Daoy (cell line): ENCODE data around the gene SLC38A3. TPM values are rescaled to one million over a fixed set of nuclear protein-coding genes. Genes with fewer than 3 reads are reported as not detected.
"Not testable (repeated sequence)": the region's sequence is repeated elsewhere in the genome, so short reads cannot be mapped to it uniquely, and the experiment has no call there.

ENCODE experiments used
- DNase-seq: peaks from one replicate; pipeline ENCODE4 v3.0.0-alpha.2; 2015; ENCODE audit warnings: low read depth
- total RNA-seq: library from RNA; depleted of rRNA; stranded (reverse); fragments of >200 nt; shearing (Covaris generic); gene quantifications from 2 replicates; pipeline ENCODE4 v1.2.3, GENCODE V29; 2014

Gene SLC38A3
- total RNA-seq, 1 experiment from 2014 or later: not detected

DNA sequence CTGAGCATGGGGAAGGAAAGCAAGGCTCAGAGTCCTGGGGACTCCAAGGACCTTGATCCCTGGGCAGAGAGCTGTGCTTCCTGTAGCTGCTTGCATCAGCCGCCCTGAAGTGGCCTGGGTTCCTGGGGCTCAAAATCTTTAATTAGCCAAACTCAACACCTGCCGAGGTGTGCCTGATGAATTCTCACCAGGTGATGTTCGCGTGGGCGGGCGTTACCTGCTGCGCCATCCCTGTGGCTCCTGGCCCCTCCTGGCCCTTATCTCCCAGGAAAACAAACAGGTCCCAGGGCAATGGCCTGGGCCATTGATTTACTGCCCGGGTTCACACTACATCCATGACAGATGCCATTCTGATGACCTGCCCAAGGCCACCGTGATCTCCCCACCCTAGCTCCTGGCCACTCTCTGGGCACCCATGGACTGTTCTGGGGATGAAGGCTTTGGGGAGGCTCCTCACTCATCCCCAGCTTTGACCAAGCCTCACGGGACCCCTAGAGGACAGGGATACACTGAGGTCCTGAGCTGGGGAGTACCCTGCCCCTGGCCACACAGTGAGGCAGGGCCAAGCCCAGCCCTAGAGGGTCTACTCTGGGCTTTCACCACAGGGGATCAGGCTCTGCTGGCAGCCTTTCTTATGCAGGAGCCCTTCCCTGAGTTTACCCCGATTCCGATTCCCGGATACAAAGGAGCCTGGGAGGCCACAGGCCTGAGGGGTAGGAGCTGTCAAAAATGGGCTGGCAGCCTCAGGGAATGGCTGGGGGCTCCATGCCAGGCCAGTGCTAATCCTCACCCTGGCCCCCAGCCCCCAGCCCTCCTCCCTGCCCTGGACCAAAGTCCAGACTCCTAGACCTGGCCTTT is 5.7 kb downstream of the SLC38A3 start:
- no peak for DNase-seq

DNA sequence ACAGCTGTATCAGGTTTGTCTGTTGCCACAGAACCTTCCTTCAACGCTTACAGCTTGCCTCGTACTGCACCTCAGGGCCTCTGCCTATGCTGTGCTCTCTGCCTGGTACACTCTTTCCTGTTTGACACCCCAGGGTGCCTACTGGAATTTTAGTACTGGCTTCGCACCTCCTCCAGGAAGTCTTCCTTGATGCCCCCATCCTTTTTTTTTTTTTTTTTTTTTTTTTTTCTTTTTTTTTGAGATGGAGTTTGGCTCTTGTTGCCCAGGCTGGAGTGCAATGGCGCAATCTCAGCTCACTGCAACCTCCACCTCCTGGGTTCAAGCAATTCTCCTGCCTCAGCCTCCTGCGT is 6.3 kb downstream of the SLC38A3 start:
- not testable (repeated sequence) for DNase-seq

DNA sequence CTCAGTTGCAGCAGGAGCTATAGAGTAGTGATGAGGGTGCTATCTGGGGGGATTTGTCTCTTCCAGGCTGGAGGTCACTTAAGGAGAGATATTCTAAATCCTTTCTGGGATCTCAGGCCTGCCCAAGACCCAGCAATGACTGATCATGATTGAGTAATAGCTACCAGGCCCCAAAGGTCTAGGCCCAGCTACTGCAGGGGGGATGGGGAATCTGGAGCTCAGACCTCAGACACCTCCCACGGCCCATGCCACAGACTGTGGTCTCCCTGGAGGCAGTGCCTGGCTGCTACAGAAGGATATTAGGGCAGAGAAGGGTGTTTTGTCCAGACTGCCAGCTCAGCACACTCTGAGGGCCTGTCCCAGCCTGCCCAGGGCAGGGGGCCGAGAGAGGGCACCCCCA is 6.9 kb downstream of the SLC38A3 start:
- DNase-seq: no peak

DNA sequence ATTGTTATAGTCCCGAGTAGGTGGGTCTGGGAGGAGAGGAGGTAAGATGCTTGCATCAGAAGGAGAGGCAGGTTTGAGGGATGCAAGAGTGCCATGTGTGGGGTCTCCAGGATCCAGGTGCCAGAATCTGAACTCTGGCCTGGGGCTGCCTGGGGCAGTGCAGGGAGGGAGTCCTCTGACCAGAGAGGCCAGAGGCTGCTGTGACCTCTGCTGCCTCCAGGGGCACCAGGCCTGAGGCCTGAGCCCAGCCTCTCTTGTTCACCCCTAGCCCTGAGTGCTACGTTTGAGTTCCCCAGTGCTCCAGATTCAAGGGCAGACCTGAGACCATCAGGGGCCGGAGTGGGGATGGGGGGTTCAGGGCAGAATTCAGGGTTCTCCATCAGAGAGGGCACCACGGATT is 7.4 kb downstream of the SLC38A3 start:
- no peak for DNase-seq

DNA sequence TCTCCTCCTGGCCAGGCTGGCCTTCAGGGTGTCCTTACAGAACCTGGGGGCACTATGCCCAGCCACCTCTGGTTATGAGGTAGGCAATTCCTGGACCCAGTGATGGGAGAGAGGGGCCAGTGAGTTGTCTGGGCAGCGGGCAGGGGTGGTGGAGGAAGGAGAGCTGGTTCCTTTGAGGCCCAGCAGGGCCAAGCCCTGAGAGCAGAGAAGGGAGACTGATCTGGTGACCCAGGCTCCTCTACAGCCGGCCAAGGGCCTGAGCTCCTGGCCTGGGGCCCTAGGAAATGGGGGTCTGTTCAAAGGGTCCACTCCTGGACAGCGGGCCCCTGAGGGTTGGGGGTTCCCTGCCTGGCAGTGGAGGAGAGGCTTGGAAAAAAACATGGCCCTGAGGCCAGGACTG is 7.9 kb downstream of the SLC38A3 start:
- no peak for DNase-seq

DNA sequence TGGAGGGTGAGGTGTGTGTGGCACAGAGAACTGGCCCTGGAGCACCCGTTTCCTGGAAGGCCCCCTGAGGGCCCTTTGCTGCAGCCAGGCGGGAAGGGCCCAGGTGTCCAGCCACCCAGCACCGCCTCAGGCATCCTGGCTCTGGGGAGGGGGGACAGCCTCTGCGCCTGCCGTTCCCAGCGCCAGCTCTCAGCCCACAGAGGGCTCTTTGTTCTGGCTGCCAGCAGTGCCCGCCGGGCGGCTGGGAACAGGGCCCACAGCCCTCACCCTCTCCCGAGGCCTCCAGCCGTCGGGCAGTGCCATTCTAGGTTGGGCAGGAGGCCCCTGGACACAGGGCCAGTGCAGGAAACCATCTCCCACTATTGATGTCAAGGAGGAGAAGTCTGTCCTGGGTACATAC is 8.3 kb downstream of the SLC38A3 start:
- no peak for DNase-seq

DNA sequence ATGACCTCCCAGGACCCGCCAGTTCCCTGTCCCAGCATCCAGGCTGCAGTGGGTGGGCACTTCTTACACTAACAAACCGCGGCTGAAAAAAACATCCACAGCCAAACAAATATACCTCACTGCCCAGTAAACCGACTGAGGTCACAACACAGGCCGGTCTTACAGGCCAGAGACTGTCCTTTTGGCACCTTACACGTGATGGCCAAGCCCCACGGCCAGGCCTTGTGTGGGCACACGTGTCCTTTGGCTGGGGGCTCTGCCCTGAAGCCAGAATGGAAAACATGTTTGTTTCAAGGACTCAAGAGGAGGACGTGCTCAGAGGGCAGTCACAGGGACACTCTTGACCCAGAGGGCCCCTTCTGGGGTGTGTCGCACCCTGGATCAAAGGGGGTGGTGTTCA is 9.8 kb downstream of the SLC38A3 start:
- no peak for DNase-seq

DNA sequence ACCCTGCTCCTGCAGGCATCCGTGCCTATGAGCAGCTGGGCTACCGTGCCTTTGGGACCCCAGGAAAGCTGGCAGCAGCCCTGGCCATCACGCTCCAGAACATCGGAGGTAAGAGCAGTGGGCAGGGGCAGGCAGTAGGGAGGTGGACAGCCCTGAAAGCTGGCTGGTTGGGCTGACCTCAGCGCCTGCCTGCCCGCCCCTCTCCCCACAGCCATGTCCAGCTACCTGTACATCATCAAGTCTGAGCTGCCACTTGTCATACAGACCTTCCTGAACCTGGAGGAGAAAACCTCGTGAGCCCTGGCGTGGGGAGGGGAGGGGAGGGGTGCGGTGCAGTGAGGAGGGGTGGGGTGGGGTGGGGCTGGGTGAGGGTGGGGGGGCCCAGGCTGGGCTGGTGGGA is 10.5 kb downstream of the SLC38A3 start:
- DNase-seq: no peak

DNA sequence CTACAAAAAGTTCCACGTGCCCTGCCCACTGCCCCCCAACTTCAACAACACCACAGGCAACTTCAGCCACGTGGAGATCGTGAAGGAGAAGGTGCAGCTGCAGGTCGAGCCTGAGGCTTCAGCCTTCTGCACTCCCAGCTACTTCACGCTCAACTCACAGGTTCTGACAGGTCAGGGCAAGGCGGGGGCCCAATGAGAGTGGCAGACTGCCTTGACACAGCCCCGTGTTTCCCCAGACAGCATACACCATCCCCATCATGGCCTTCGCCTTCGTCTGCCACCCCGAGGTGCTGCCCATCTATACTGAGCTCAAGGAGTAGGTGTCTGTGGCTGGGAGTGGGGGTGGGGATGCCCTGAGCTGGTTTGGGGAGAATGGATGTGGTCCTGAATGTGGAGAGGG is 12.6 kb downstream of the SLC38A3 start:
- DNase-seq: no peak

DNA sequence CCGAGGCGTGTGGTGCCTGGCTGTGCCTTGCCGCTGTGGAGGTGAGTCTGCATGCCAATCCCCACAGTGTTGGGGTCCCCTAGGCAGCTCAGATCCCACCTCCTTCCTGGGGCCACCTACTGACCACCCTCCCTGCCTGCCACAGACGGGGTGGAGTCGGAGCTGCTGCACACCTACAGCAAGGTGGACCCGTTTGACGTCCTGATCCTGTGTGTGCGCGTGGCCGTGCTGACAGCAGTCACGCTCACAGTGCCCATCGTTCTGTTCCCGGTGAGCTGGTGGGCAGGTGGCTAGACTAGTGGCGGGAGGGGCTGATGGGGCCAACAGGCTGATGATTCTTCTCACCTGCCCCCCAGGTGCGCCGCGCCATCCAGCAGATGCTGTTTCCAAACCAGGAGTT is 13.4 kb downstream of the SLC38A3 start:
- DNase-seq: no peak

DNA sequence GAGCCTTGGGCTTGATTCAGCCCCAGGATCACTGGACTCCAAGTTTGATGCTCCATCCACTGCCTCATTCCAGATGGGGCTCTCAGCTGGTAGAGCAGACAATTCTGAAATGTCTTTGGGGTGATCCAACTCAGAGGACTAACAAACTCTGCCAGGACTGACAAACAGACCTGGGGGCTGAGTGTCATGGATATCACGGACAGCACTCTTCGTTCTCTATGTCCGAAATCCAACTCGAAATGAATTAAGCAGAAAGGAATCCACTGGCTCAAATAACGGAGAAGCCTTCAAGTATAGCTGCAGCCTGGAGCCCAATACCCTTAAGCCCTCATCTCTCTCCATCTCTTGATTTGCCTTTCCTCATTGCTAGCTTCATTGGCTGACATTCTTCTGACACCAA is 14.2 kb downstream of the SLC38A3 start:
- no peak for DNase-seq

DNA sequence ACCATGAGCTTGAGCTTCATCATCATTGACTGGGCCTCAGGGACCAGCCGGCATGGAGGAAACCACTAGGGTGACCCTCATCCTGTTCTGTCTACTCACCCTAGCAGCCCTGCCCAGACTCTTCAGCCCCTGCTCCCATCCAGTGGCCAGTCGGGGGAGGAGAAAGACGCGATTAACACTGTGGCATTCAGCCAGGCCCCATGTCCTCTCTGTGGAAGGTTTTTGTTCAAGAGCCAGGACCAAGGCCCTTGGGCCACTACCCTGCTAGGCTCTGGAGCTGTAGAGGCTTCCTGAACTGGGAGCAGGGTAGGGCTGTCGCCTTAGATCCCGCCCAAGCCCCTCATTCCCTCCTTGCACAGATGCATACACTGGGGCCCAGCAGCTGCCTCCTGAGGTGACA is 15.0 kb downstream of the SLC38A3 start:
- DNase-seq: no peak

DNA sequence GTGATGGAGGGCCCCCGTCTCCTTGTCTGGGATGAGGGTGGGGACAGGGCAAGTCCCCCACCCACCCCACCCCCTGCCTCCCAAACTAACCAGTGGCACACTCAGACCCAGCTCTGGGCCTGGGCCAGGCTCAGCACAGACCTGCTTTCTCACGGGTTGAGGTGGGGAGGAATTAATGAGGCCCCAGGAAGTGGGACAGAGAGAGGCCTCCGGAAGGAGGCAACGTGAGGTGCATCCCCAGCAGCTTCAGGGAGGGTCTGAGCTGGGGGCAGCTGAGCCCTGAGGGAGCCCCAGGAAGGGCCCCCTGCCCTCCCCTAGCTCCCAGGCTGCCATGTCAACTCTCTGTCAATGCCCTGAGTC is 16.0 kb downstream of the SLC38A3 start:
- no peak for DNase-seq

DNA sequence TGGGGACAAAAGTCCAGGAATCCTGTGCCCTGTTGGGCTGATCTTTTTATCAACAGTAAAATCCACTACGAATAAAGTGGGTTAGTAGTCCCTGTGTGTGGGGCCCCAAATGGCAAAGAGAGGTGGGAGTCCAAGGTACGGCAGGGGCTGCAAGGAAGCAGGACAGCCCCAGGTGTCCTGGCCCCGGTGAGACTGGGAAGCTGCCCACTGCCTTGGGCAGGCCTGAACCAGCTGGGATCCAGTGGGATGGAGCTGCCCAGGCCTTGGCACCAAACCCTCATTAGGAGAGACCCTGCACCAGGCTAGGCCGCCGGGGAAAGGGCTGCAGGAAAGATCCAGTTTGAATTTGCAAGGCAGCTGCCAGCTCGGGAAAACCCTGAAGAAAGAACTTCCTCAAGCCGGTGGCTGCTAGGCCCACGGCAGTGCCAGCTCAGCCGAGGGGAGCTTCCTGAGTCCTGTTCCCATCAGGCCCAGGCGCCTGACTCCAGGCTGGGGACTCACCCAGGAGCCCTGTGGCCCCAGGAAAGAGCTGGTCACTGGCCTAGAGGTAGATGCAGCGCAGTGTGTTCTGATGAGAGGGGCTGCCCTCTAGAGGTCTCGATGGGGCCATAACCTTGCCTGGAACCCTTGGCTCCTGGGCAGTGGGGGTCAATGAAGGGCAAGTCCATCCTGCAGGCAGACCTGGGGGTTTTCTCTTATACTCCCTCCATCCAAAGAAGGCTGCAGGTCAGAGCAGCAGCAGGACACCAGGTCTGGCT is 16.5 kb downstream of the SLC38A3 start:
- no peak for DNase-seq

DNA sequence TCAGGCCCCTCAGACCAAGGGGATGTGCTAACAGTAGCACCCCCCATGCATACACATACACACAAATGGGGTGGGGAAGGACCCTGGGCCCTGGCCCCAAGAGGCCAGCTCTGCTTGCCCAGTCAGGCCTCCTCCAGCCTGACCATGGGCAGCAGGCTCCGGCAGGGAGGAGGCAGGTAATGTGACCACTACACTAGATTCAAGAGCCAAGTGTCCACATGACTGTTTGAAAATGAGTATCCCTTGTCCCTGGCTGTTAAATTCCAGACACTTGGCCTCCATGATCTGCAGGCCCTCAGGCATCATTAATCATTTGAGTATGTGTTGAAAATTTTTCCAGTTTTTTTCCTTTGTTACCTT is 17.1 kb downstream of the SLC38A3 start:
- no peak for DNase-seq

DNA sequence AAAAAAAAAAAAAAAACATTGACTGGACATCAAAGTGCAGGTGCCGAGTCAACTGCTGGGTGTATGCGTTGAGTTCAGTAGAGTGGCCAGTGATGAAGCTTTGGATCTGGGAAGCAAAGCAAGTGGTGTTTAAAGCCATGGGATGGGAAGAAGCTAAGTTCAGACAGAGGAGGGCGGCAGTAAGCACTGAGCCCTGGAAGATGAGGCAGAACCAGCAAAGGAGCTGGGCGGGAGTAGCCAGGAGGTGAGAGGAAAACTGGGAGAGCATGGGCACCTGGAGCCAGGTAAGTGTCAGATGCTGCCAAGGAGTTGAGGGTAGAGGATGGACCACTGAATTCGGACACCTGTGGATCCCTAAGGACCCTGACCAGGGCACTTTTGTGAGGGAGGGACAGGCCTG is 19.6 kb downstream of the SLC38A3 start:
- no peak for DNase-seq

DNA sequence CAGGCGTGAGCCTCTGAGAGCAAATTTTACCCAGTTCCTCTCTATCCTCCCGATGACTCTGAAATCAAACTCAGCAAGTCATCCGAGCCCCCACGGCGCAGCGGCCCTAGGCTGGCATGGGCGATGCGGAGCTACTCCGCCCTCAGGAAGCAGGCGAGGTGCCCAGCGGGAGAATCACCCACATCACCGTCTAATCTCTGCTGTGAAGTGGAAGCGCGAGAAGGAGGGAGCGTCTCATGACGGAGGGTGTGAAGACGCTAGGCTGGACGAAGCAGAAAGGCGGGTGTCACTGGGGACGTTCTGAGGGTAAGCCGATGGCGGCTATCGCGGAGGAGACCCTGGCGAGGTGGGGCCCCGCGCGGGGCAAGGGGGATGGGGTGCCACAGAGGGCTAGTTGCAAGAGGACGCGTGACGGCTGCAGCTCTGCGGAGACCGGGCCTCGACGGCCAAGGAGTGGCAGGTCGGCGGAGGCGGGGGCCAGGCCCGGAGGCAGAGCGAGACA is 21.9 kb downstream of the SLC38A3 start:
- peak; percentile 67 for DNase-seq

DNA sequence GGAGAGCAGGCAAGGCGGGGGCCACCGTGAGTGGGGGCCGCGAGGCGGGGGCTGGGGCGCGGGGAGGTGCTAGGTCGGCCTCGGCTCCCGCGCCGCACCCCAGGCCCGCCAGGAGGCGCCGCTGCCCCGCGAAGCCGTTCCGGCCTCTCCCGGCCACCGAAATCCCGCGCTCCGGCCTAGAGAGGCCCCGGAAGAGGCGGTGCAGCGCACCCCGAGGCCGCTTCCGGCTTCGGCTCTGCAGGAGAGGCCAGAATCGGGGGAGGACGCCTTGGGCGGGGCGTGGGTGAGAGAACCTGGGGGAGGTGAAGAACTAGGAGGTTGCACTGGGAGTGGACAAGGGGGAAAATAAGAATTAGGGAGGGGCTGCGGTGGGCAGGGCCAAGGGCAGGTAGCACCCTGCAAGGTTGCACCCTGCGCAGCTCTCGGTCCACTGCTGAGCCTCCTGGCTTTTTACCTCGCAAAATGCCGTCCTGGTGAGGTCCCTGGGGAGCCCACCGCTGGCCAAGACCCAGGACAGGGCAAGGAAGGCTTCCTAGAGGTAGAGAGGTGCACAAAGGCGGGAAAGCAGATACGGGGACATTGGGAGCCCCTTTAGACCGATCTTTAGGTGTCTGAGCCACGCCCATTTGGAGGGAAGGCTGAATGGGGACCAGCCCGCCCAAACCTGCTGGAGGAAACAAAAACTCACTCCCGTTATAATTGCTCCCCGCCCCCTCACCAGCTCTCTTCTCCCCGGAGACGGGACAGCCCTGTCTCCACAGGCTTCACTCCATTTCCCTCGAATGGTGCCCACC is 22.5 kb downstream of the SLC38A3 start:
- DNase-seq: peak; percentile 92

DNA sequence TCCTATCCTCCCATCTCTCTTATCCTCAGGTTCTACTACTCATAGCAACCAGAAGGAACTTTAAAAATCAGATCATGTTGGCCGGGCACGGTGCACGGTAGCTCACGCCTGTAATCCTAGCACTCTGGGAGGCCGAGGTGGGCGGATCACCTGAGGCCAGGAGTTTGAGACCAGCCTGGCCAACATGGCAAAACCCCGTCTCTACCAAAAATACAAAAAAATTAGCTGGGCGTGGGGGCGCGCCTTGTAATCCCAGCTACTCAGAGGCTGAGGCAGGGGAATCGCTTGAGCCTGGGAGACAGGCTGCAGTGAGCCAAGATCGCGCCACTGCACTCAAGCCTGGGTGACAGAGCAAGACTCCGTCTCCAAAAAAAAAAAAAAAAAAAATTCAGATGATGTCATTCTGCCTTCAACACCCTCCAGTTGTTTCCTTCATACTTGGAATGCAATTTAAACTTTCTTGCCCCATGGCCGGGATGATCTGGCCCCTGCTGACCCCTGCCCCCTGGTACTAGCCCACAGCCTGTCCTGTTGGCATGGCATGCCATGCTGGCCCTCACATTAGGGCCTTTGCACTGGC is 23.2 kb downstream of the SLC38A3 start:
- not testable (repeated sequence) for DNase-seq

DNA sequence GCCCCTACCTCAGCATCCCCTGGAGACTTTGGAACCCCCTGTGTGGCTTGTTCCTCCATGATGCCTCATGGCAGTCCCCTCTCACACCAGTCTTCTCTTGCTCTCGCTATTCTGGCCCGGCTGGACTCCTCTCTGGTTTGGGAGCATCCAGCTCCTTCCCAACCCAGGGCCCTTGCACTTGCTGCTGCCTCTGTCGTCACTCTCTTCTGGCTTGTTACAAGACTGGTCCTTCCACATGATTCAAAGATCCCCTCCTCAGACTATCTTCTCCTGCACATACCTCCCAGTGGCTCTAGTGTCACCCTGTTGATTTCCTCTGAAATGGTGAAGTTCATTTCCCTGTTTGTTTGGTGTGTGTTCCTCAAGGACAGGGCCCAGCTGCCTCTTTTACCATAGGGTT is 24.4 kb downstream of the SLC38A3 start:
- DNase-seq: no peak

DNA sequence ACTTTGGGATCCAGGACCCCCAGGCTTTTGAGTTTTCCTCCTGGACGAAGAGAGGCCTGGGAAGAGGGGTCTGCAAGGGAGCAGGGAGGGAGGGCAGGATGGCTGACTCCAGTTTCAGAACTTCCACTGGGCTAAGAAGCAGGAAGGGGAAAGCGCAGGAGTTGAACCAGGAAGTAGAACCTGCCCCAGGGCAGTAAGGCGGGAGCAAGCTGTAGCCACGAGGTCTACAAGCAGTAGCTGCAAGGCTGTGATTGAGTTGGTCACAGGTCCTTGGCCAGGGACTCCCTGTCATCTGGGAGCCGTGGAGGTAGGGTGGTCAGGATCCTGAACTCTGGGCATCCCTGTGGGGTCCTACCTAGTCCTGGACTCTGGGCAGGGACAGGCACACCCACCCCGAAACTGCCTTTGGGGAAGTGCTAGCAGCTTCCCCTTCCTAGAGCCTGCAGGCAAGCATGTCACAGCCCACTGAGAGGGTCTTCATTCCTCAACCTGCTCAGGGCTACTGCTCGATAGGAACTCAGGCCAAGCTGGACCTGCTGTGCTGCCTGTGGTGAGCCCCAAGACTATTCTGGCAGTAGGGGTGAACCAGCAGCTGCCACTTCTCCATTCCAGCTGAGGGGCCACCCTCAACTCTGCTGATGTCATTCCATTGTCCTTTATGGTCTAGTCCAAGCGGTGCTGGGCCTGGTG is 25.2 kb downstream of the SLC38A3 start:
- DNase-seq: no peak

DNA sequence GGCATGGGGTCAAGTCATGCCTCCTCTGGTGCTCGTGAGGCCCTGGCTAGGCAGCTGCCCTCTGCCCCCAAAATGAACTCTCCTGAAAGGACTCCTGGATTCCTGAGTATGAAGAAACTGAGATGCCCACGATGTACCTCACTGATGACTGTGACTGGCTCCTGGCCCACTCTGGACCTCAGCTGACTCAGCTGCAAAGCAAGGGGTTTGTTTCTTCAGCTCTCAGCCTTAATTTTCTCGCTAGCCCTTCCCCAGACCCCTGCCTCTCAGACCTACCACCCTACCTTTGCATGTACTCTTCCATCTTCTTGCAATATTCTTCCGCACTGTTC is 25.7 kb downstream of the SLC38A3 start:
- no peak for DNase-seq
